ENCODE measurements around the gene ZDHHC12. TPM values are rescaled to one million over a fixed set of nuclear protein-coding genes. Genes with fewer than 3 reads are reported as not detected.

Gene ZDHHC12
- total and polyA plus RNA-seq, 9 donors = 0.30 to 27.1 (median 7.0) TPM

DNA sequence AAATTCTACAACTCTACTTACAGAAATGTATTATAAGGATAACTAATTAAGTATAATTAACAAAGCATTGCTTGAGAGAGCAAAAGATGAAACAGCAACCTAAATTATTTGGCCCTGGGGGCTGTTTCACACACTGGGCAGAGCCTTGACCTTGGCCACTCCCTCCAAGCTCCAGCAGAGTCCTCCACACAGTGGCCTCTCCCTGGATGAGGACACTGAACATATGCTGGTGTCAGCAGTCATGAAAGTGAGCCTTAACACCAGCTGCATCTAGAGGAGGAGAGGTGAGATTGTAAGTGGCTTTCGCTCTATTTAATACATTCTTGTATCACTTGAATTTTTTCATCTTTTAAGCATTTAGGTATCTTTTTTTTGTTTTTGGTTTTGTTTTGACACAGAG lies 23.3 kb upstream of the ZDHHC12 start:
- no peaks in the 10 kb centered on the region for H3K9me3 ChIP-seq
- no peaks in the 10 kb centered on the region for H3K36me3 ChIP-seq
- TF ChIP-seq EP300 (IDR thresholded peaks at IDR 0.05) = no peak
- TF ChIP-seq, protein P1, sequence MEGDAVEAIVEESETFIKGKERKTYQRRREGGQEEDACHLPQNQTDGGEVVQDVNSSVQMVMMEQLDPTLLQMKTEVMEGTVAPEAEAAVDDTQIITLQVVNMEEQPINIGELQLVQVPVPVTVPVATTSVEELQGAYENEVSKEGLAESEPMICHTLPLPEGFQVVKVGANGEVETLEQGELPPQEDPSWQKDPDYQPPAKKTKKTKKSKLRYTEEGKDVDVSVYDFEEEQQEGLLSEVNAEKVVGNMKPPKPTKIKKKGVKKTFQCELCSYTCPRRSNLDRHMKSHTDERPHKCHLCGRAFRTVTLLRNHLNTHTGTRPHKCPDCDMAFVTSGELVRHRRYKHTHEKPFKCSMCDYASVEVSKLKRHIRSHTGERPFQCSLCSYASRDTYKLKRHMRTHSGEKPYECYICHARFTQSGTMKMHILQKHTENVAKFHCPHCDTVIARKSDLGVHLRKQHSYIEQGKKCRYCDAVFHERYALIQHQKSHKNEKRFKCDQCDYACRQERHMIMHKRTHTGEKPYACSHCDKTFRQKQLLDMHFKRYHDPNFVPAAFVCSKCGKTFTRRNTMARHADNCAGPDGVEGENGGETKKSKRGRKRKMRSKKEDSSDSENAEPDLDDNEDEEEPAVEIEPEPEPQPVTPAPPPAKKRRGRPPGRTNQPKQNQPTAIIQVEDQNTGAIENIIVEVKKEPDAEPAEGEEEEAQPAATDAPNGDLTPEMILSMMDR (IDR thresholded peaks at IDR 0.05) = no peak
- no peak for TF ChIP-seq POLR2A (IDR thresholded peaks at IDR 0.05)

DNA sequence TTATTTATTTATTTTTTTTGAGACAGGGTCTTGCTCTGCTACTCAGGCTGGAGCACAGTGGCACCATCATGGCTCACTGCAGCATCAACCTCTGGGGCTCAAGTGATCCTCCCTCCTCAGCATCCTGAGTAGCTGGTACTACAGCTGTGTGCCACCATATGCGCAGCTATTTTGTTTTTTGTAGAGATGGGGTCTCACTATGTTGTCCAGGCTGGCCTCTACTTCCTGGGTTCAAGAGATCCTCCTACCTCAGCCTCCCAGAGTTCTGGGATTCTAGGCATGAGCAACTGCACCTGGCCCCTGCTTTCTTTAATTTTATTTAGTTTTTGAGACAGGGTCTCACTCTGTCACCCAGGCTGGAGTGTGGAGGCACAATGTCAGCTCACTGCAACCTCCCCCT lies 19.5 kb upstream of the ZDHHC12 start:
- intact Hi-C loops (cut with DNase I) = no loop called here
- no peak overlapping the region for H3K4me3 ChIP-seq
- no peak for TF ChIP-seq POLR2A (IDR thresholded peaks at IDR 0.05)
- TF ChIP-seq, protein P1 (IDR thresholded peaks at IDR 0.05) = no peak
- TF ChIP-seq EP300 (IDR thresholded peaks at IDR 0.05) = no peak
- H3K27me3 ChIP-seq = no peaks in the 10 kb centered on the region
- H3K36me3 ChIP-seq = no peaks in the 10 kb centered on the region
- H3K9me3 ChIP-seq = no peaks in the 10 kb centered on the region
- H3K4me1 ChIP-seq (ENCODE audit: insufficient read depth) = no peaks in the 10 kb centered on the region
- 92 to 100% (median 98%) methylated on average over 1 of the region's 1 CpG for WGBS, 3 donors
- no peak overlapping the region for H3K27ac ChIP-seq
- DNase-seq = no peak

More for the DNA sequence above, 23.3 kb upstream of the ZDHHC12 start:
- no peak for DNase-seq
- intact Hi-C loops (cut with DNase I) = no loop called here
- no peaks in the 10 kb centered on the region for H3K27me3 ChIP-seq
- H3K27ac ChIP-seq = no peak overlapping the region
- H3K4me3 ChIP-seq = no peak overlapping the region
- 86 to 89% (median 87%) methylated on average over 1 of the region's 1 CpG for WGBS, 3 donors
- no peaks in the 10 kb centered on the region for H3K4me1 ChIP-seq (ENCODE audit: insufficient read depth)

DNA sequence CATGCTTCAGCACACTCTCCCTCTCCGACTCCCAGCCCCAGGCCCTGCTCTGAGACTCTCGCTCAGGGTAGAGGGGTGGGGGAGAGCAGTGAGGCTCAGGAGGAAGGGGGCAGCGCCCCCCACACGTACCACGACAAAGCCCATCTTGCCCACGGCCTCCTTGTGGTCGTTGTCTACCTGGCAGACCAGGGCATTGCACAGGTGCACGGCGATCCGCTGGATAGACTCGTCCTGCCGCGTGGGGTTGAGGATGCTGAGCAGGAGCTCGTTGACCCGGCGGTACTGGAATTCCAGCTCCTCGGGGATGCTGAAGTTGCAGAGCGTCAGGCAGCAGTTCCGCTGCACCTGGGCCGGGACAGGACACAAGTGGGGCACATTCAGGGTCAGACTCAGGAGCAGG lies 18.5 kb upstream of the ZDHHC12 start:
- no peaks in the 10 kb centered on the region for H3K27me3 ChIP-seq
- H3K4me1 ChIP-seq (ENCODE audit: insufficient read depth) = no peaks in the 10 kb centered on the region
- H3K36me3 ChIP-seq = no peaks in the 10 kb centered on the region
- H3K27ac ChIP-seq = no peak overlapping the region
- TF ChIP-seq EP300 (IDR thresholded peaks at IDR 0.05) = no peak
- TF ChIP-seq, protein P1 (IDR thresholded peaks at IDR 0.05) = no peak
- TF ChIP-seq POLR2A (IDR thresholded peaks at IDR 0.05) = no peak
- DNase-seq = no peak
- intact Hi-C loops (cut with DNase I) = no loop called here
- WGBS, 3 donors = 76 to 81% (median 81%) methylated on average over 20 of the region's 20 CpGs
- H3K9me3 ChIP-seq = no peaks in the 10 kb centered on the region
- H3K4me3 ChIP-seq = no peak overlapping the region

DNA sequence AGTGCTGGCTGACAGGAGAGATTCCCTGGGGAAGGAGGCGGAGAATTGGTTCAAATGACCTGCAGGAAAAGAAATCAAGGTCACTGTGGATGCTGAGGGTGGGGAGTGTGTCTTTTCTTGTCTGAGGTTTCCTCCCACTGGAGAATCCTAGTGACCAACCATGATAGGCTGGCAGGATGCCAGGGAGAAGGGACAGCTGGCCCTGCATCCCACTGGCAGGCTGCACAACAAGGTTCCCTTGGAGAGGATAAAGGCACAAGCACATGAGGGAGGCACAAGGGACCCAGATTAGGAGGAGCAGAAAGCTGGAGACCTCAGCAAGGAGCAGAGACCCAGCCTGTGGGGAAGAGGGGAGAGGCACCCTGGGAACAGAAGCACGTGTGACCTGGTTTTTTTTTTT lies 11.4 kb upstream of the ZDHHC12 start:
- intact Hi-C loops (cut with DNase I) = loop anchor here in 1 of 4 donors (10.0 kb wide), 1 partner anchor 189 kb away; the partner anchor contains the start of gene PHYHD1
- DNase-seq = no peak
- TF ChIP-seq EP300 (IDR thresholded peaks at IDR 0.05) = no peak
- TF ChIP-seq, protein P1 (IDR thresholded peaks at IDR 0.05) = no peak
- no peak for TF ChIP-seq POLR2A (IDR thresholded peaks at IDR 0.05)
- H3K27me3 ChIP-seq = no peaks in the 10 kb centered on the region
- H3K4me1 ChIP-seq (ENCODE audit: insufficient read depth) = no peaks in the 10 kb centered on the region
- no peak overlapping the region for H3K27ac ChIP-seq
- WGBS, 3 donors = 56 to 65% (median 59%) methylated on average over 2 of the region's 2 CpGs
- H3K36me3 ChIP-seq = no peaks in the 10 kb centered on the region
- no peaks in the 10 kb centered on the region for H3K9me3 ChIP-seq
- no peak overlapping the region for H3K4me3 ChIP-seq

All from ovary (tissue), 9 donors.